ENCODE measurements around the gene ZSWIM3. TPM values are rescaled to one million over a fixed set of nuclear protein-coding genes. Genes with fewer than 3 reads are reported as not detected.
"Not testable (repeated sequence)": the region's sequence is repeated elsewhere in the genome, so short reads cannot be mapped to it uniquely, and the experiment has no call there.

Gene ZSWIM3
- total RNA-seq, 1 donor from 2014 or later: 7.9 TPM

DNA sequence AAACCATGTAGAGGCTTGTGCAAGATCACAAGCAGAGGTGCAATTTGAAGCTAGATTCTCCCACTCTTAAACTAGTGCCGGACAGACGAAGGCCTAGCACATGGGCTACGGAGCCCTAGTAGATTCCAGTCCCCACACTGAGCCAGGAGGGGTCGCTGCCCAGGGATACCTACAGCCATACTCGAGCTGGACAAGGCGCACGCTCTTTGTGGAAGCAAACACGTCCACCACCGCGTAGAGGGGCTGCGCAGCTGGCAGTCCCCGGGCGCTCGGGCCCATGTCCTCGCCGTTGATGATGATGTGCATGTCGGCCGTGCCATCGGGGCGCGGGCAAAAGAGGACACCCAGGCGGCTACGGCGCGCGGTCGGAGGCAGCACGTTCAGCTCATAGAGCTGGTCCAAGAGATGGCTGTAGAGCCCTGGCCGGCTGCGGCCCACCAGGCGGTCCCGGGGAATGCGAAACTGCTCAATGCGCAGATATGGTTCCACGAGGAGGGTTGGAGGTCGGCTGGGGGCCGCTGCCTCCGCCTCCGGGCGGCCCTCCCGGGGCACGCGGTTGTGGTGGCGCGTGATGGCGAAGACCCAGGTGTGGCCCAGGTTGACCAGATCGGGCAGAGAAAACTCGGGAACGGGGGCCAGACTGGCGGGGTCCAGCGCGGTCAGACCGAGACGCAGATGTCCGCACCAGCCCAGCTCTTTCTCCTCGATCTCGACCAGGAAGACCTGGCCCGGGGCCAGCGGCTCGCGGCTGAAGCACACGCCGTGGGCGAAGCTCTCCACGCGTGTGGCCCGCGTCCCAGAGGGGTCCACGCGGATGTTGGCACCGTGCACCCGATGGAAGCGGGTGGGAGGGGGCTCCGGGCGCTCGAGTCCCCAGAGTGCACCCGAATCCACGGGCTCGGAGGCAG, 32.9 kb downstream of the ZSWIM3 start:
- DNase-seq (ENCODE audit: low read depth in 2 of 2): peak; percentile 92 to 94

DNA sequence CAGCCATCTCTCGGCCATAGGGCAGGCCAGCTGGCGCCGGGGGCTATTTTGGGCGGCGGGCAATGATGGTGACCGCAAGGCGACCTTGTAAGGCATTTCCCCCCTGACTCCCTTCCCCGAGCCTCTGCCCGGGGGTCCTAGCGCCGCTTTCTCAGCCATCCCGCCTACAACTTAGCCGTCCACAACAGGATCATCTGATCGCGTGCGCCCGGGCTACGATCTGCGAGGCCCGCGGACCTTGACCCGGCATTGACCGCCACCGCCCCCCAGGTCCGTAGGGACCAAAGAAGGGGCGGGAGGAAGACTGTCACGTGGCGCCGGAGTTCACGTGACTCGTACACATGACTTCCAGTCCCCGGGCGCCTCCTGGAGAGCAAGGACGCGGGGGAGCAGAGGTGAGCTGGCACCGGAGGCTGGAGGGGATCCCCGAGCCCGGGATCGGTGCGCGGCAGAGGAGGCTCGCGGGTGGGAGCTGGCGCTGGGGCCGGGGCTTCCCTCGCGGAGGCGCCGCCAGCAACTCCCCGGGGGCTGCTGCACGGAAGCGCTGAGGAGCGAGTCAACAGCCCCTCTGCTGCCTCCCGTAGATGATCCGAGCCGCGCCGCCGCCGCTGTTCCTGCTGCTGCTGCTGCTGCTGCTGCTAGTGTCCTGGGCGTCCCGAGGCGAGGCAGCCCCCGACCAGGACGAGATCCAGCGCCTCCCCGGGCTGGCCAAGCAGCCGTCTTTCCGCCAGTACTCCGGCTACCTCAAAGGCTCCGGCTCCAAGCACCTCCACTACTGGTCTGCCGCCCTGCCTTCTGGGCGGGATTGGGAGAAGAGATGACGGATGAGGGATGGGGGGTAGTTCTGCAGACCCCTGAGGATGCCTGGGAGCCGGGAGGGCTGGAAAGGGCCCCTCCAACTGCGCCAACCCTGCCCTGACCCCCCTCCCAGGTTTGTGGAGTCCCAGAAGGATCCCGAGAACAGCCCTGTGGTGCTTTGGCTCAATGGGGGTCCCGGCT, 33.9 kb downstream of the ZSWIM3 start, which contains the start of the genes CTSA and NEURL2:
Gene CTSA (plus strand): TSS at position 351 of the 999 bp plus-strand sequence. CDS start 234 bp downstream, at position 585.
Gene NEURL2 (minus strand): TSS at position 224 of the 999 bp plus-strand sequence. CDS start 217 bp downstream, at position 7.
- peak; percentile 93 for DNase-seq (ENCODE audit: low read depth in 2 of 2)

- peak in 1 of 2 donors; percentile 39 for DNase-seq (ENCODE audit: low read depth in 2 of 2)
These were observed 34.8 kb downstream of the ZSWIM3 start for GRCh38 chr20:45892049-45892825.

DNA sequence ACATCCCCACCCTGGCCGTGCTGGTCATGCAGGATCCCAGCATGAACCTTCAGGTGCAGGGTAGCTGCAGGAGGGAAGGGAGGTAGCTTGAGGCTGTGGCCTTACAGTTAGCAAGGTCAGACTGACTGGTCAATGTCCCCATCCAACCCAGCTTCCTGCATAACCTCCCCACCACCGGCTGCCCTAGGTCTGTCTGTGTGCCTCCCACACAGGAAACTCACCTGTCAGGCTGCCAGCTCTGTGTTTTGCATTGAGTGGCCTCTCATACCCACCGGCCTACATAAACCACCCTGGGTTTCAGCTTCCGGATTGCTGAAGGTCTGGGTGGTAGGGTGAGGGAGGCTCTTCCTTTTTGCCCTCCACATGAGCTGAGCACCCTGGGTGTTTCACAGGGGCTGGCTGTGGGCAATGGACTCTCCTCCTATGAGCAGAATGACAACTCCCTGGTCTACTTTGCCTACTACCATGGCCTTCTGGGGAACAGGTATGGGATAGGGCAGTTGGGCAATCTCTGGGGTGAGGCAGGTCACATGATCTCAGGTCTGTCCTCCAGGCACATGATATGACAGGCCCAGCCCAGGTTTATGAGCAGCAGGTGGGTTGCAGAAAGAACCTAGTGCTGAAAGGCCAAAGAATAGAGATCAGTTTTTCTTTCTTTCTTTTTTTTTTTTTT, 35.5 kb downstream of the ZSWIM3 start:
- DNase-seq (ENCODE audit: low read depth in 2 of 2): no peak

- no peak for DNase-seq (ENCODE audit: low read depth in 2 of 2)
These were observed 36.4 kb downstream of the ZSWIM3 start for GRCh38 chr20:45893831-45894230.

GRCh38 chr20:45894797-45895196, 37.4 kb downstream of the ZSWIM3 start:
- DNase-seq (ENCODE audit: low read depth in 2 of 2): no peak

GRCh38 chr20:45896641-45897161, 39.3 kb downstream of the ZSWIM3 start:
- DNase-seq (ENCODE audit: low read depth in 2 of 2): no peak

DNA sequence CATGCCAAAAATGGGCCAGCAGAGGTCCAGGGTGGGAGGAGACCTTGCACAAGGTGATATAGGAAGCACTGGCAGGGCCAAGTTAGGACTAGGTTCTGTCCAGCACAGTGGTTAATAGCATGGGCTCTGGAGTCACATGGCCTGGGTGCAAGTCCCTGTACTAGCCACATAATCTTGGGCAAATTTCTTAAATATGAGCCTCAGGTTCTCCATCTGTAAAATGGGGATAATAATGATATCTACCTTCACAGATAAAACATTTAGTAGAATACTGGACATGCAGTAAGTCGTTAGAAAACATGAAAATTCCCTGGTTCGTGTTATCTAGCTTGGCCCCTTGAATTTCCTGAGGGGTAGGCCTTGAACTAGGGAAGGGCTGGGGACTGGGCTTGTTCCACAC, 39.9 kb downstream of the ZSWIM3 start:
- no peak for DNase-seq (ENCODE audit: low read depth in 2 of 2)

GRCh38 chr20:45897692-45898091, 40.3 kb downstream of the ZSWIM3 start:
- no peak for DNase-seq (ENCODE audit: low read depth in 2 of 2)

DNA sequence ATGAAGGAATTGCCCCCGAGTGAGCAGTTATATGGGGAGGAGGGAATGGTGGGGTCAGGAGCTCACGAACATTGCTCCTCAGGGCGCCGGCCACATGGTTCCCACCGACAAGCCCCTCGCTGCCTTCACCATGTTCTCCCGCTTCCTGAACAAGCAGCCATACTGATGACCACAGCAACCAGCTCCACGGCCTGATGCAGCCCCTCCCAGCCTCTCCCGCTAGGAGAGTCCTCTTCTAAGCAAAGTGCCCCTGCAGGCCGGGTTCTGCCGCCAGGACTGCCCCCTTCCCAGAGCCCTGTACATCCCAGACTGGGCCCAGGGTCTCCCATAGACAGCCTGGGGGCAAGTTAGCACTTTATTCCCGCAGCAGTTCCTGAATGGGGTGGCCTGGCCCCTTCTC, 40.9 kb downstream of the ZSWIM3 start:
- no peak for DNase-seq (ENCODE audit: low read depth in 2 of 2)

GRCh38 chr20:45899046-45899835, 41.8 kb downstream of the ZSWIM3 start:
- DNase-seq (ENCODE audit: low read depth in 2 of 2): no peak

- DNase-seq (ENCODE audit: low read depth in 2 of 2): not testable (repeated sequence)
These were observed 43.9 kb downstream of the ZSWIM3 start for GRCh38 chr20:45901332-45901731.

- no peak for DNase-seq (ENCODE audit: low read depth in 2 of 2)
These were observed 44.8 kb downstream of the ZSWIM3 start for GRCh38 chr20:45902199-45902701.

DNA sequence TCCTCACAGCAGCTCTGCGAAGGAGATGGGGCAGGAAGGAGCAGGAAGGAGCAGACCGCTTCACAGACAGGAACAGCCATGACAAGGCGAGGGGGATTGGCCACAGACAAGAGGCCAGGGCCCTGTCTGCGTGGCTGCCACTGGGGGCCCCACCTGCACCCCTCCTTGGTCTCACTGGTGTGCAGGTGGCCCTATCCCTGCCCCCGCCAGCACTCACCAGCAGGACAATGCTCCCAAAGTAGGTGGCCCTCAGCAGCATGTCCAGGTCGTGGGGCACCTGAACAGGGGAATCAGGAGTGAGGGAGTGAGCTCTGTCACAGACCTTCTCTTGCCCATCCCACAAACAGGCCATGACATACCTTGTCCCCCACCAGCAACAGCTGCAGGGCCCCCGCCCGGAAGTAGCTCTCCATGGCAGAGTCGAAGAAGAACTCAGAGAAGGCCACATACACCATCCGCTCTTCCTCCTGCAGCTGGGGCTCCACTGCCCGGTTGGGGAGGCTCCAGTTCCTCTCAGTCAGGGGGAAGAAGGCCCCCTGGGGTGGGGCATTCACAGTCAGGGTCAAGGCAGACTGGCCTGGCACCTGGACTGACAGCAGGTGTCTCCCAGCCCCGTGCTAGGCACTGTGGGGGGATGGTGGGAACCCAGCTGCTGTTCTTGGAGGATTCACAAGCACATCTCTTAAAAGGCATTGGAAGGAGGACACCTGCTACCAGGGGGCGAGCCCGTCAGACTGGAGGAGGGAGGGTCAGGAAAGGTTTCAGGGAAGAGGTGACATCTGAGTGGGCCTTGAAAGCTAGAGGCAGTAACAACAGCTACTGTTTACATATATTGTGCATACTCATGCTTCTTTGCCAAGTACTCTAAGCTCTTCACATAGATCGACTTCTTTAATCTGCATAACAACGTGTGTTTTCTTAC, 47.4 kb downstream of the ZSWIM3 start:
- no peak for DNase-seq (ENCODE audit: low read depth in 2 of 2)

DNA sequence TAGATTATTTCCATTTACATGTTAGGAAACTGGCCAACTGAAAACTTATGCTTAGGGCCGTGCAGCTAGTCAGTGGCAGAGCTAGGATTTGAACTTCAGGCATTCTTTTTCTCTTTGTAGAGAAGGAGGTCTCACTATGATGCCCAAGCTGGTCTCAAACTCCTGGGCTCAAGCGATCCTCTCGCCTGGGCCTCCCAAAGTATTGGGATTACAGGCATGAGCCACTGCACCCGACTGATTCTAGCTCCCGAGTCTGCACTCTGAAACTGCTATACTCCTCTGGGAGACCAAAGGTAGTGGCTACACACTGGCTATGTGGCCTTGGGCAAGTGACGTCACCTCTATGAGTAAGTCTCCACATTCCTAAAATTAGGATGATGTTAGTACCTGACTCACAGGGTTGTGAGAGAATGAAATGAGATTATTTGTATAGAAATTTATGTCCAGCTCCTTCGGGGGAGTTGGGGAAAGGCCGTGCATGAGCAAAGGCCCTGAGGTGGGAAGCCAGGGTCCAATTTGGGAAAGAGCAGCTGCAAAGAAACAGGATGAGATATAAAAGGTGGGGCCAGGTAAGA, 48.2 kb downstream of the ZSWIM3 start:
- no peak for DNase-seq (ENCODE audit: low read depth in 2 of 2)

DNA sequence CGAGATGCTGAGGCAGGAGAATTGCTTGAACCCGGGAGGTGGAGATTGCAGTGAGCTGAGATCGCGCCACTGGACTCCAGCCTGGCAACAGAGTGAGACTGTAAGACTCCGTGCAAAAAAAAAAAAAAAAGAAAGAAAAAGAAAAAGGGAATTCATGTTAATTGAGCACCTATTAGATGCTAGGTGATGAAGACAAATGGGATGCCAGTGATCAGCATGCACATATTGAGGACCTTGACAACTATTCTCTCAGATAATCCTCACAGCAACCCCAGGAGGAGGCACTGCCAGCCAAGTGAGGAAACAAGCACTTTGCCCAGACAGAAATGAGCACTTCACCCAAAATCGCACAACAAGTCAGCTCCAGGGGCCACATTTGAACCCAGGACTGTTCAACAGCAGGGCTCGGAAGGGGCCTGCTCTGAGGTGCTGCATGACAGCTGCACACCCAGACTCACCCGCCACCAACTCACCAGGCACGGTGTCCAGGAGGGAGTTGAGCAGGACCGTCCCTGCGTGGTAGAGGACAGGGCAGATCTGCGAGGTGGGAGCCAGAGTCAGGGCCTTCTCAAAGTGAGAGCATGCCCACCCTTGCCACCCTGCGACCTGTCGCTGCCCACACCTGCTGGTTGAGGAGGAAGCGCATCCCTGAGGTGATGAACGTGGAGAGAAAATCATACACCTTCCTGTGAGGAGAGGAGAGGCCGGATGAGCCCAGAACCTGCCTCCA, 50.0 kb downstream of the ZSWIM3 start:
- no peak for DNase-seq (ENCODE audit: low read depth in 2 of 2)

- DNase-seq (ENCODE audit: low read depth in 2 of 2): no peak
These were observed 50.7 kb downstream of the ZSWIM3 start for GRCh38 chr20:45908084-45908483.

All from lung microvascular endothelial cell (primary cell).